ENCODE results near the gene RTCB. TPM values are rescaled to one million over a fixed set of nuclear protein-coding genes. Genes with fewer than 3 reads are reported as not detected.
A peak's percentile ranks its signal among the peaks of the same experiment; 100 is the strongest.

The RTCB gene
- total RNA-seq, 1 donor from 2014 or later: 215 TPM

DNA sequence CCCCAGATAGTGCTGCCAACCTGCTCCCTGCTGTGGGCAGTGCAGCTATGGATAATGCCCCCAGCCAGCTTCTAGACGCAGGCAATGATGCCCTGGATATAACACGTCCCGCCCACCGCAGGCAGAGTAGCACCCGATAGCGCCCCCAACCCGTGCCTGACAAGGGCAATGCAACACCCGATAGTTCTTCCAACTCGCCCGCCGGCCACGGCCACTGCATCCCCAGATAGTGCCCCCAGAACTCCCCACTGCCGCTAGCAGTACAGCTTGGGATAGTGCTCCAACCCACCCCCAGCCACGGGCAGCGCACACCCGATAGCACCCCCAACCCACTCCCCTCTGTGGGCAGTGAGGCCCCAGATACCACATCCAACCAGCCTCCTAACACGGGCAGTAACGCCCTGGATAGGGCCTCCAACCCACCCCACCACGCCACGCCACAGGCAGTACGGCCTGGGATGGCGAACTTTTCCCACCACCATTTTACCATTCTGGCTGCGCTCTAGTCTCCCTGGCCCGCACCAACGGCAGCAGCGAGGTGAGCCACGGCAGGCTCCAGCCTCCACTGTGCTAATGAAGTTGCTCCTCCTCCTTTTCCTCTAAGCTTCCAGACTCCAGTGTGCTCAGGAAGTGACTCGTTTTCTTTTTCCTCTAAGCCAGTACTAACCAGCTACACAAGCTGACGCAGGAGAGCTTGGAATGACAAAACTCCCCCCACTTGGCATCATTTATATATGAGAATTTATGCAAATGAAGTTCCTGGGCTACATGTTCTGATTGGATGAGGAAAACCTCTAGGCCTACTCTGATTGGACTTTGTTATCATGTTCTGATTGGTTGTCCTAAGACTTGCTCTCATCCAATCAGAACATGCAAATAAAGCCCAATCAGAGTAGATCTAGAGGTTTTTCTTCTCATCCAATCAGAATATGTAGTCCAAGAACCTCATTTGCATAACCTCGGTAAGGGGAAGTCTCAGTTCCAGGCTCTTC is 57.4 kb downstream of the RTCB start:
- Histone ChIP-seq H3K36me3 (no peaks in the 10 kb centered on the region), H3K4me2 (no peak overlapping the region), H3K4me3 (no peak overlapping the region), H3K9ac (no peak overlapping the region), H3K9me3 (ENCODE audit: low read depth) (no peaks in the 10 kb centered on the region), H3K4me1 (peaks cover 8% of the 10 kb centered on the region), H2AFZ (replicated peaks) (no peak overlapping the region), H3K27ac (no peak overlapping the region), H3F3A (ENCODE audit: low read depth) (no peaks in the 10 kb centered on the region), H3K27me3 (no peaks in the 10 kb centered on the region), H3K79me2 (ENCODE audit: low read depth) (no peaks in the 10 kb centered on the region), H4K20me1 (ENCODE audit: low read depth) (no peaks in the 10 kb centered on the region)
- H3K4me1 Mint-ChIP-seq: peaks cover 19% of the 10 kb centered on the region
- H3K4me3 Mint-ChIP-seq: no peak overlapping the region
- TF ChIP-seq, protein P1, sequence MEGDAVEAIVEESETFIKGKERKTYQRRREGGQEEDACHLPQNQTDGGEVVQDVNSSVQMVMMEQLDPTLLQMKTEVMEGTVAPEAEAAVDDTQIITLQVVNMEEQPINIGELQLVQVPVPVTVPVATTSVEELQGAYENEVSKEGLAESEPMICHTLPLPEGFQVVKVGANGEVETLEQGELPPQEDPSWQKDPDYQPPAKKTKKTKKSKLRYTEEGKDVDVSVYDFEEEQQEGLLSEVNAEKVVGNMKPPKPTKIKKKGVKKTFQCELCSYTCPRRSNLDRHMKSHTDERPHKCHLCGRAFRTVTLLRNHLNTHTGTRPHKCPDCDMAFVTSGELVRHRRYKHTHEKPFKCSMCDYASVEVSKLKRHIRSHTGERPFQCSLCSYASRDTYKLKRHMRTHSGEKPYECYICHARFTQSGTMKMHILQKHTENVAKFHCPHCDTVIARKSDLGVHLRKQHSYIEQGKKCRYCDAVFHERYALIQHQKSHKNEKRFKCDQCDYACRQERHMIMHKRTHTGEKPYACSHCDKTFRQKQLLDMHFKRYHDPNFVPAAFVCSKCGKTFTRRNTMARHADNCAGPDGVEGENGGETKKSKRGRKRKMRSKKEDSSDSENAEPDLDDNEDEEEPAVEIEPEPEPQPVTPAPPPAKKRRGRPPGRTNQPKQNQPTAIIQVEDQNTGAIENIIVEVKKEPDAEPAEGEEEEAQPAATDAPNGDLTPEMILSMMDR (IDR thresholded peaks at IDR 0.05): no peak
- no peak for TF ChIP-seq EZH2phosphoT487 (IDR thresholded peaks at IDR 0.05)
- no peak for TF ChIP-seq EZH2 (IDR thresholded peaks at IDR 0.05)
- DNase-seq (ENCODE audit: low spot score): no peak
- H3K27me3 Mint-ChIP-seq (ENCODE audit: insufficient read depth, low read depth): peaks cover 3% of the 10 kb centered on the region
- peak overlapping the region; percentile 36 for H3K27ac Mint-ChIP-seq
- peaks cover 2% of the 10 kb centered on the region for H3K9me3 Mint-ChIP-seq
- H3K36me3 Mint-ChIP-seq: no peaks in the 10 kb centered on the region

DNA sequence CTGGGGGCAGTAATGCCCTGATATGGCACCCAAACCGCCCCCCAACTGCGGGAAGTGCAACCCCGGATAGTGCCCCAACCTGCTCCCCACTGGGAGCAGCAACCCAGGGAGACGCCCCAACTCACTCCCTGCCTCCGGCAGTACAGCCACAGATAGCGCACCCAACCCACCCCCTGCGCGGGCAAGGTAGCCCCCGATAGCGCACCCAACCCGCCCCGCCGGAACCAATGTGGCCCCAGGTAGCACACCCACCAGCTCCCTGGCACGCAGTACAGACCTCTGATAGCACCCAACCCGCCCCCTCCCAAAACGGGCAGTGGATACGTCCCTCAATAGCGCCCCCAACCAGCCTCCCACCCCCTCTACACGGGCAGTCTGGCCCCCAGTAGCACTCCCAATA is 58.2 kb downstream of the RTCB start:
- H3K79me2 ChIP-seq (ENCODE audit: low read depth): no peaks in the 10 kb centered on the region
- H3K9ac ChIP-seq: no peak overlapping the region
- DNase-seq (ENCODE audit: low spot score): no peak
- Mint-ChIP-seq H3K27me3 (ENCODE audit: insufficient read depth, low read depth) (peaks cover 3% of the 10 kb centered on the region), H3K9me3 (peaks cover 2% of the 10 kb centered on the region), H3K27ac (no peak overlapping the region), H3K36me3 (no peaks in the 10 kb centered on the region), H3K4me3 (no peak overlapping the region), H3K4me1 (peaks cover 27% of the 10 kb centered on the region)
- no peaks in the 10 kb centered on the region for H4K20me1 ChIP-seq (ENCODE audit: low read depth)
- H3K27me3 ChIP-seq: no peaks in the 10 kb centered on the region
- H2AFZ ChIP-seq (replicated peaks): no peak overlapping the region
- H3K4me2 ChIP-seq: no peak overlapping the region
- no peaks in the 10 kb centered on the region for H3K36me3 ChIP-seq
- no peaks in the 10 kb centered on the region for H3F3A ChIP-seq (ENCODE audit: low read depth)
- H3K9me3 ChIP-seq (ENCODE audit: low read depth): no peaks in the 10 kb centered on the region
- no peak overlapping the region for H3K27ac ChIP-seq
- H3K4me1 ChIP-seq: peaks cover 16% of the 10 kb centered on the region
- no peak overlapping the region for H3K4me3 ChIP-seq
- TF ChIP-seq EZH2phosphoT487 (IDR thresholded peaks at IDR 0.05): no peak
- no peak for TF ChIP-seq EZH2 (IDR thresholded peaks at IDR 0.05)
- TF ChIP-seq, protein P1 (IDR thresholded peaks at IDR 0.05): no peak

DNA sequence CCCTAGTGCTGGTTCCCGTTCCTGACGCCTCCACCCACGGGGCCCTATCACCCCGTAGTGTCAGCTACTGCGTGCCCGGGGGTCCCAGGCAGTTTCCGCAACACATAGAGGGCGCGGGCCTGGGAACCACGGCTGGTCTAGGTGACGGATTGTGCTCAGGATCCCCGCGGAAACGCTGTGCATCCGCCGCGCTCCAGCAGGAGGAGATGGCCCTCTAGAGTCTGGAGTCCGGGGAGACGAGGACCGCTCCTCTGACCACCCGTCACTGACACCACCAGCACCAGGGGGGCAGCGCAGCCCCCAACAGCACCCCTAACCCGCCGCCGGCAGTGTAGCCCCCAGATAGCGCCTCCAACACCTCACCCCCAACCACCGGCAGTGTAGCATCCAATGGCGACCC is 58.8 kb downstream of the RTCB start:
- Mint-ChIP-seq H3K9me3 (peaks cover 2% of the 10 kb centered on the region), H3K27ac (no peak overlapping the region), H3K4me1 (peaks cover 27% of the 10 kb centered on the region), H3K27me3 (ENCODE audit: insufficient read depth, low read depth) (peaks cover 3% of the 10 kb centered on the region), H3K4me3 (peak overlapping the region; percentile 30), H3K36me3 (no peaks in the 10 kb centered on the region)
- no peak for TF ChIP-seq EZH2 (IDR thresholded peaks at IDR 0.05)
- TF ChIP-seq EZH2phosphoT487 (IDR thresholded peaks at IDR 0.05): no peak
- TF ChIP-seq, protein P1 (IDR thresholded peaks at IDR 0.05): no peak
- Histone ChIP-seq H3F3A (ENCODE audit: low read depth) (no peaks in the 10 kb centered on the region), H2AFZ (replicated peaks) (no peak overlapping the region), H3K27me3 (no peaks in the 10 kb centered on the region), H4K20me1 (ENCODE audit: low read depth) (no peaks in the 10 kb centered on the region), H3K79me2 (ENCODE audit: low read depth) (no peaks in the 10 kb centered on the region), H3K9me3 (ENCODE audit: low read depth) (no peaks in the 10 kb centered on the region), H3K4me1 (peaks cover 16% of the 10 kb centered on the region), H3K36me3 (no peaks in the 10 kb centered on the region), H3K4me3 (no peak overlapping the region), H3K27ac (no peak overlapping the region), H3K4me2 (no peak overlapping the region), H3K9ac (no peak overlapping the region)
- no peak for DNase-seq (ENCODE audit: low spot score)

Data from neural progenitor cell (in vitro differentiated cells).